Endodermal cell (in vitro differentiated cells): ENCODE measurements around the gene CORO7. TPM values are rescaled to one million over a fixed set of nuclear protein-coding genes. Genes with fewer than 3 reads are reported as not detected.

ENCODE experiments used
- DNase-seq: peaks from one replicate; pipeline ENCODE4 v3.0.0-alpha.2; 2017
- H3K27ac ChIP-seq: 2 replicates; pipeline ENCODE4 v1.5.1; 2013; ENCODE audit warnings: mild to moderate bottlenecking, low read depth, low read length, moderate library complexity
- H3K27me3 ChIP-seq: 2 replicates; pipeline ENCODE4 v1.6.1; 2013; ENCODE audit warnings: mild to moderate bottlenecking, low read length, moderate library complexity; ENCODE audit not compliant: insufficient read depth, control insufficient read depth, poor library complexity, severe bottlenecking
- H3K36me3 ChIP-seq: 2 replicates; pipeline ENCODE4 v1.7.0; 2013; ENCODE audit warnings: mild to moderate bottlenecking, low read length, moderate library complexity; ENCODE audit not compliant: control insufficient read depth, insufficient read depth
- H3K4me1 ChIP-seq: one replicate; pipeline ENCODE4 v1.7.0; 2013; ENCODE audit warnings: low read length; ENCODE audit not compliant: control insufficient read depth, insufficient read depth
- H3K4me3 ChIP-seq: 2 replicates; pipeline ENCODE4 v1.5.1; 2013; ENCODE audit warnings: mild to moderate bottlenecking, low read length, moderate library complexity
- H3K9ac ChIP-seq: 2 replicates; pipeline ENCODE4 v1.6.1; 2013; ENCODE audit warnings: mild to moderate bottlenecking, low read length, moderate library complexity; ENCODE audit not compliant: poor library complexity, severe bottlenecking; ENCODE audit errors: extremely low read depth
- H3K9me3 ChIP-seq: 2 replicates; pipeline ENCODE4 v1.6.1; 2013; ENCODE audit warnings: mild to moderate bottlenecking, low read length, moderate library complexity; ENCODE audit not compliant: control insufficient read depth
- H3K27ac Mint-ChIP-seq: 2 replicates; pipeline ENCODE4 v1.8.0; 2020; ENCODE audit warnings: mixed read lengths
- H3K27me3 Mint-ChIP-seq: 2 replicates; pipeline ENCODE4 v1.8.0; 2021; ENCODE audit warnings: mild to moderate bottlenecking, mixed read lengths; ENCODE audit not compliant: insufficient read depth
- H3K36me3 Mint-ChIP-seq: 2 replicates; pipeline ENCODE4 v1.8.0; 2020; ENCODE audit warnings: low read depth, mixed read lengths
- H3K4me1 Mint-ChIP-seq: 2 replicates; pipeline ENCODE4 v1.8.0; 2020; ENCODE audit warnings: mixed read lengths
- H3K4me3 Mint-ChIP-seq: 2 replicates; pipeline ENCODE4 v1.8.0; 2020; ENCODE audit warnings: mild to moderate bottlenecking, moderate library complexity, mixed read lengths
- H3K9me3 Mint-ChIP-seq: 2 replicates; pipeline ENCODE4 v1.8.0; 2020; ENCODE audit warnings: mild to moderate bottlenecking, mixed read lengths
- WGBS, 2 experiments: methylation state at CpG; one replicate each; pipeline versions ENCODE4 v1.1.5 to v1.1.7; 2013; ENCODE audit warnings: missing lambda C conversion rate in 2 of 2, mixed read lengths in 1 of 2; ENCODE audit not compliant: insufficient coverage in 1 of 2, insufficient read length in 1 of 2; 5-methylcytosine and 5-hydroxymethylcytosine counted together
- total RNA-seq, 2 donors: library from RNA; stranded (reverse); fragmentation: NEBNext Ultra II Directional in 1 of 2; extraction: Animal tissue kit (Norgen Biotek cat#: 25700) in 1 of 2; gene quantifications; 2 replicates in 1 of 2; 3 replicates in 1 of 2; pipeline ENCODE4 v1.2.1, GENCODE V29; 2021
- TF ChIP-seq, protein P1 (sequence below): fragments of 200-600 bp; sonication (generic); conservative IDR thresholded peaks from 2 replicates; pipeline ENCODE4 v1.5.0; 2021; ENCODE audit warnings: antibody characterized with exemption, mild to moderate bottlenecking

Gene CORO7
- total RNA-seq, 2 donors from 2014 or later = 32.5 to 37.5 TPM

DNA sequence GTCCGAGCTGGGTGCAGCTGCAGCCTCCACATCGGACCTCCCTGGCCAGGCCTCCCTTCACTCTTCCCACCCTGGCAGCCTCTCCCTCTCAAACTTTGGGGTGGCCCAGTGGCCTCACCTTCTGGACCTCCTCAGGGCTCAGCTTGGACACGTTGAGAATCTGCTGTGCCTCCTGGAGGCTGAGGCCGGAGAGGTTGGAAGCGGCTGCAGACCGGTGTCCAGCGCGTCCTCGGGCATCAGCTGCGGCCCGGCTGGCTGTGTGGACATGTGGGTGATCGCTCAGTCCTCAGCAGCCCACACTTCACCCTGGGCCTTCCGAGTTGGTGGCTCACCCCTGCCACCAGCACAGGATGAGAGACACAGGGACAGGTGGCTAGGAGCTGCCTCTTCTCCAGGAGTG lies 75.1 kb downstream of the CORO7 start:
- Histone ChIP-seq H3K4me1 (no peaks in the 10 kb centered on the region), H3K9ac (no peak overlapping the region), H3K27me3 (no peaks in the 10 kb centered on the region), H3K27ac (no peak overlapping the region), H3K4me3 (no peak overlapping the region), H3K9me3 (no peaks in the 10 kb centered on the region), H3K36me3 (peaks cover 23% of the 10 kb centered on the region)
- peaks cover 10% of the 10 kb centered on the region for H3K9me3 Mint-ChIP-seq
- TF ChIP-seq, protein P1, sequence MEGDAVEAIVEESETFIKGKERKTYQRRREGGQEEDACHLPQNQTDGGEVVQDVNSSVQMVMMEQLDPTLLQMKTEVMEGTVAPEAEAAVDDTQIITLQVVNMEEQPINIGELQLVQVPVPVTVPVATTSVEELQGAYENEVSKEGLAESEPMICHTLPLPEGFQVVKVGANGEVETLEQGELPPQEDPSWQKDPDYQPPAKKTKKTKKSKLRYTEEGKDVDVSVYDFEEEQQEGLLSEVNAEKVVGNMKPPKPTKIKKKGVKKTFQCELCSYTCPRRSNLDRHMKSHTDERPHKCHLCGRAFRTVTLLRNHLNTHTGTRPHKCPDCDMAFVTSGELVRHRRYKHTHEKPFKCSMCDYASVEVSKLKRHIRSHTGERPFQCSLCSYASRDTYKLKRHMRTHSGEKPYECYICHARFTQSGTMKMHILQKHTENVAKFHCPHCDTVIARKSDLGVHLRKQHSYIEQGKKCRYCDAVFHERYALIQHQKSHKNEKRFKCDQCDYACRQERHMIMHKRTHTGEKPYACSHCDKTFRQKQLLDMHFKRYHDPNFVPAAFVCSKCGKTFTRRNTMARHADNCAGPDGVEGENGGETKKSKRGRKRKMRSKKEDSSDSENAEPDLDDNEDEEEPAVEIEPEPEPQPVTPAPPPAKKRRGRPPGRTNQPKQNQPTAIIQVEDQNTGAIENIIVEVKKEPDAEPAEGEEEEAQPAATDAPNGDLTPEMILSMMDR = no peak
- DNase-seq = no peak
- no peak overlapping the region for H3K27ac Mint-ChIP-seq
- 91 to 98% methylated on average over 6 to 13 of the region's 13 CpGs for WGBS, 2 experiments
- H3K27me3 Mint-ChIP-seq = no peaks in the 10 kb centered on the region
- H3K4me1 Mint-ChIP-seq = no peaks in the 10 kb centered on the region
- no peak overlapping the region for H3K4me3 Mint-ChIP-seq
- H3K36me3 Mint-ChIP-seq = peaks cover 28% of the 10 kb centered on the region

DNA sequence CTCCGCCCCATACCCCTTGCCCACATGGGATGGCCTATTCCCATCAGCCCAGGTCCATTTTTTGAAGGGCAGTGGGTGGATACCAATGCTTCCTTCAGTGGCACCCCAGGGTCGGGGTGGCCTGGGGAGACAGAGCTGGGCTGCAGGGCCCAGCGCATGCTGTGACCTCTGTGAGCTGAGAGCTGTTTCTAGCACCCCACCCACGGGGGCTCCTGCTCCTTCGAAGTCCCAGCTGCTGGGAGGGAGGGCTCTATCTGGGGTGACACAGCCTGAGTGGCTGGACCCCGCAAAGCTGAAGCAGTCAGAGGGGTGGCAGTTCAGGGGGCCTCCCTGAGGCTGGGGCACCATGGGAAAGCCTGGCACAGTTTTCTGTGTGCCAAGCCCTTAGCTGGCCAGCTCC lies 76.0 kb downstream of the CORO7 start:
- TF ChIP-seq, protein P1 = no peak
- Mint-ChIP-seq H3K27me3 (no peaks in the 10 kb centered on the region), H3K4me3 (no peak overlapping the region), H3K4me1 (peaks cover 4% of the 10 kb centered on the region), H3K27ac (no peak overlapping the region), H3K36me3 (peaks cover 25% of the 10 kb centered on the region), H3K9me3 (peaks cover 10% of the 10 kb centered on the region)
- Histone ChIP-seq H3K27me3 (no peaks in the 10 kb centered on the region), H3K27ac (no peak overlapping the region), H3K9ac (no peak overlapping the region), H3K4me3 (no peak overlapping the region), H3K9me3 (no peaks in the 10 kb centered on the region), H3K4me1 (no peaks in the 10 kb centered on the region), H3K36me3 (peaks cover 23% of the 10 kb centered on the region)
- no peak for DNase-seq
- WGBS, 2 experiments = 92 to 94% methylated on average over 3 to 6 of the region's 6 CpGs

DNA sequence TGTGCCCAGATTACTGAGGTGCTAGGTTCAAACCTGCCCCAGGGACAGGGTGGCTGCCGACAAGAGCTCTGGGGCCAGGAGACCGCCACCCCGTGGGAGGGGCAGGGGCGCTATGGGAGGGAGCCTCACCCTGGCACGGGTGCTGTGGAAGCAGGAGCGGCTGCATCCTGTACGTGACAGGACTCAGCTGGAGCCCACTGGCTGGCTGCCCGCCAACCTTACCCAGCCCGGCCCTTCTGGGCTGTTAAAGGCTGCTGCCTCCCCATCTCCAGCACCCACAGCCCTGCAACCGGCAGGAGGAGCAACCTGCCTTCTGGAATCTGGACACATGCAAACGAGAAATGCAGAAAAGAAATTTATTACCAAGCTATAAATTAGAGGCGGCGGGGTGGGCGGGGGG lies 76.5 kb downstream of the CORO7 start:
- H3K4me3 ChIP-seq = no peak overlapping the region
- peaks cover 19% of the 10 kb centered on the region for H3K36me3 Mint-ChIP-seq
- H3K4me3 Mint-ChIP-seq = no peak overlapping the region
- TF ChIP-seq, protein P1 = no peak
- no peak overlapping the region for H3K27ac ChIP-seq
- no peak overlapping the region for H3K27ac Mint-ChIP-seq
- peaks cover 4% of the 10 kb centered on the region for H3K4me1 Mint-ChIP-seq
- H3K9me3 ChIP-seq = no peaks in the 10 kb centered on the region
- no peaks in the 10 kb centered on the region for H3K4me1 ChIP-seq
- H3K27me3 ChIP-seq = no peaks in the 10 kb centered on the region
- peaks cover 23% of the 10 kb centered on the region for H3K36me3 ChIP-seq
- no peak overlapping the region for H3K9ac ChIP-seq
- no peaks in the 10 kb centered on the region for H3K27me3 Mint-ChIP-seq
- no peak for DNase-seq
- H3K9me3 Mint-ChIP-seq = peaks cover 7% of the 10 kb centered on the region
- 94 to 95% methylated on average over 8 to 14 of the region's 14 CpGs for WGBS, 2 experiments
